Neutrophil (primary cell): ENCODE results near the gene SH3RF3.

Experiments used
- H3K27ac ChIP-seq: fragments of 200-600 bp; sonication (generic); 2 replicates; pipeline ENCODE4 v1.5.1; 2016; ENCODE audit warnings: mild to moderate bottlenecking, moderate library complexity
- H3K27me3 ChIP-seq: fragments of 200-600 bp; sonication (generic); 2 replicates; pipeline ENCODE4 v1.6.0; 2016; ENCODE audit warnings: mild to moderate bottlenecking
- H3K36me3 ChIP-seq: fragments of 200-600 bp; sonication (generic); 2 replicates; pipeline ENCODE4 v1.5.1; 2017
- H3K4me1 ChIP-seq, 2 experiments: fragments of 200-600 bp in 1 of 2; sonication (generic) in 1 of 2; 1 replicate in 1 of 2; 2 replicates in 1 of 2; pipeline versions ENCODE4 v1.5.1 to v1.6.1; 2013 to 2016; ENCODE audit warnings: low read depth in 1 of 2, low read length in 1 of 2, mild to moderate bottlenecking in 1 of 2, moderate library complexity in 1 of 2; ENCODE audit not compliant: control insufficient read depth in 1 of 2, insufficient read depth in 1 of 2
- H3K4me3 ChIP-seq, 2 experiments: fragments of 200-600 bp in 1 of 2; sonication (generic) in 1 of 2; 1 replicate in 1 of 2; 2 replicates in 1 of 2; pipeline ENCODE4 v1.5.1; 2013 to 2016; ENCODE audit warnings: low read depth in 1 of 2, low read length in 1 of 2, mild to moderate bottlenecking in 1 of 2, moderate library complexity in 1 of 2
- H3K9me3 ChIP-seq: fragments of 200-600 bp; sonication (generic); 2 replicates; pipeline ENCODE4 v1.5.1; 2016
- TF ChIP-seq, protein P1 (sequence below): fragments of 200-600 bp; sonication (generic); IDR thresholded peaks from 2 replicates; pipeline ENCODE4 v1.5.1; 2016; ENCODE audit warnings: antibody characterized with exemption

SH3RF3 gene

GRCh38 chr2:109261906-109262631 lies 133.1 kb downstream of the SH3RF3 start:
- TF ChIP-seq, protein P1, sequence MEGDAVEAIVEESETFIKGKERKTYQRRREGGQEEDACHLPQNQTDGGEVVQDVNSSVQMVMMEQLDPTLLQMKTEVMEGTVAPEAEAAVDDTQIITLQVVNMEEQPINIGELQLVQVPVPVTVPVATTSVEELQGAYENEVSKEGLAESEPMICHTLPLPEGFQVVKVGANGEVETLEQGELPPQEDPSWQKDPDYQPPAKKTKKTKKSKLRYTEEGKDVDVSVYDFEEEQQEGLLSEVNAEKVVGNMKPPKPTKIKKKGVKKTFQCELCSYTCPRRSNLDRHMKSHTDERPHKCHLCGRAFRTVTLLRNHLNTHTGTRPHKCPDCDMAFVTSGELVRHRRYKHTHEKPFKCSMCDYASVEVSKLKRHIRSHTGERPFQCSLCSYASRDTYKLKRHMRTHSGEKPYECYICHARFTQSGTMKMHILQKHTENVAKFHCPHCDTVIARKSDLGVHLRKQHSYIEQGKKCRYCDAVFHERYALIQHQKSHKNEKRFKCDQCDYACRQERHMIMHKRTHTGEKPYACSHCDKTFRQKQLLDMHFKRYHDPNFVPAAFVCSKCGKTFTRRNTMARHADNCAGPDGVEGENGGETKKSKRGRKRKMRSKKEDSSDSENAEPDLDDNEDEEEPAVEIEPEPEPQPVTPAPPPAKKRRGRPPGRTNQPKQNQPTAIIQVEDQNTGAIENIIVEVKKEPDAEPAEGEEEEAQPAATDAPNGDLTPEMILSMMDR = no peak
- Histone ChIP-seq H3K9me3 (no peaks in the 10 kb centered on the region), H3K27ac (no peak overlapping the region), H3K4me3 (no peak overlapping the region), H3K4me1 (peaks cover 21 to 31% of the 10 kb centered on the region in 2 experiments), H3K36me3 (no peaks in the 10 kb centered on the region), H3K27me3 (no peaks in the 10 kb centered on the region)

GRCh38 chr2:109264595-109265328 lies 135.8 kb downstream of the SH3RF3 start:
- Histone ChIP-seq H3K27ac (no peak overlapping the region), H3K4me1 (peaks cover 18 to 34% of the 10 kb centered on the region in 2 experiments), H3K27me3 (no peaks in the 10 kb centered on the region), H3K36me3 (no peaks in the 10 kb centered on the region), H3K4me3 (no peak overlapping the region), H3K9me3 (no peaks in the 10 kb centered on the region)
- TF ChIP-seq, protein P1 = no peak

DNA sequence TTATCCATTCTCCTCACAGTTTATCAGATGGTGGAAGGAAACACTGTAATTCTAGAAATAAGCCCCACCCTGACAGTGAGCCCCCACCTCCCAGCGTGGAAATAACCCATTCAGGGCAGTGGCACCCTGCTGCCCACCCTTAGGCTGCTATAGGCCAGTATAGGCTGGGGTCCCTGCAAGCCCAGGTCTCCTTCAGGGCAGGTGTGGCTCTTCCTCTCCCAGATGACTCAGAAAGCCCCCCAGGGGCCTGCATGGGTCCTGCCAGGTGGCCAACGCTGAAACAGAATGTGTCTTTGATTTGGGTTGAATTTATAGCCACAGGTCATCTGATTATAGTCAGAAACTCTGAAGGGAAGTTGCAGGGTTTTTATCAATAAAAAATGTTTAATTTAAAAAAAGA lies 136.4 kb downstream of the SH3RF3 start:
- Histone ChIP-seq H3K9me3 (no peaks in the 10 kb centered on the region), H3K27ac (no peak overlapping the region), H3K27me3 (no peaks in the 10 kb centered on the region), H3K36me3 (no peaks in the 10 kb centered on the region), H3K4me3 (no peak overlapping the region), H3K4me1 (peaks cover 17 to 34% of the 10 kb centered on the region in 2 experiments)
- TF ChIP-seq, protein P1 = no peak

DNA sequence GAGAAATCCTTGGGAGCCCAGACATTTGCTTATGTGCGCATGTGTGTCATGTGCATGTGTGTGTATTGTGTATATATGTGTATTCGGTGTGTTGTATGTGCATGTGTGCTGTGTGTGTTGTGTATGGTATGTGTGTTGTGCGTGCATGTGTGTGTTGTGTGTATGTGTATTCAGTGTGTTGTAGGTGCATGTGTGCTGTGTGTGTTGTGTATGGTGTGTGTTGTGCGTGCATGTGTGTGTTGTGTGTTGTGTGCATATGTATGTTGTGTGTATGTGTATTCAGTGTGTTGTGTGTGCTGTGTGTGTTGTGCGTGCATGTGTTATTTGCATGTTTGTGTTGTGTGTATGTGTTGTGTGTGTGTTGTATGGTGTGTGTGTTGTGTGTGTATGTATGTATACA lies 136.9 kb downstream of the SH3RF3 start:
- no peaks in the 10 kb centered on the region for H3K9me3 ChIP-seq
- H3K4me3 ChIP-seq = no peak overlapping the region
- no peaks in the 10 kb centered on the region for H3K27me3 ChIP-seq
- TF ChIP-seq, protein P1 = no peak
- H3K36me3 ChIP-seq = no peaks in the 10 kb centered on the region
- H3K4me1 ChIP-seq = peaks cover 13 to 28% of the 10 kb centered on the region in 2 experiments
- no peak overlapping the region for H3K27ac ChIP-seq

GRCh38 chr2:109266496-109266895 lies 137.5 kb downstream of the SH3RF3 start:
- Histone ChIP-seq H3K9me3 (no peaks in the 10 kb centered on the region), H3K27me3 (no peaks in the 10 kb centered on the region), H3K36me3 (no peaks in the 10 kb centered on the region), H3K4me1 (peaks cover 13 to 26% of the 10 kb centered on the region in 2 experiments), H3K27ac (peak overlapping the region; percentile 60), H3K4me3 (no peak overlapping the region)
- TF ChIP-seq, protein P1 = no peak
